Loucy (cell line): ENCODE data around the gene THAP7.

ENCODE experiments used
- H2AFZ ChIP-seq: fragments of 200-600 bp; sonication (generic); 2 replicates; pipeline ENCODE4 v1.6.0; 2016; ENCODE audit warnings: antibody characterized with exemption, mild to moderate bottlenecking, low read length, moderate library complexity
- H3F3A ChIP-seq: fragments of 200-600 bp; 2 replicates; pipeline ENCODE4 v1.6.0; 2016; ENCODE audit warnings: antibody characterized with exemption, low read depth, mild to moderate bottlenecking
- H3K27me3 ChIP-seq: fragments of 200-600 bp; sonication (generic); 2 replicates; pipeline ENCODE4 v1.6.1; 2014; ENCODE audit warnings: low read length, mild to moderate bottlenecking; ENCODE audit not compliant: insufficient read depth, poor library complexity, severe bottlenecking
- H3K36me3 ChIP-seq: fragments of 200-600 bp; sonication (generic); 2 replicates; pipeline ENCODE4 v1.6.1; 2016; ENCODE audit warnings: low read length; ENCODE audit not compliant: insufficient read depth
- H3K4me1 ChIP-seq: fragments of 200-600 bp; sonication (generic); 2 replicates; pipeline ENCODE4 v1.5.1; 2014; ENCODE audit warnings: low read length, mild to moderate bottlenecking; ENCODE audit not compliant: insufficient read depth, poor library complexity, severe bottlenecking
- H3K4me2 ChIP-seq: fragments of 200-600 bp; sonication (generic); 2 replicates; pipeline ENCODE4 v1.6.0; 2014; ENCODE audit warnings: antibody characterized with exemption, low read length, low read depth, mild to moderate bottlenecking; ENCODE audit not compliant: poor library complexity, severe bottlenecking
- H3K4me3 ChIP-seq: fragments of 200-600 bp; sonication (generic); 2 replicates; pipeline ENCODE4 v1.5.1; 2014; ENCODE audit warnings: low read length, mild to moderate bottlenecking, mixed read lengths; ENCODE audit not compliant: poor library complexity, severe bottlenecking
- H3K79me2 ChIP-seq: fragments of 200-600 bp; sonication (generic); 2 replicates; pipeline ENCODE4 v1.6.1; 2014; ENCODE audit warnings: low read length; ENCODE audit not compliant: insufficient read depth
- H3K9ac ChIP-seq: fragments of 200-600 bp; sonication (generic); 2 replicates; pipeline ENCODE4 v1.6.0; 2014; ENCODE audit warnings: mild to moderate bottlenecking, low read depth, low read length, moderate library complexity; ENCODE audit not compliant: poor library complexity, severe bottlenecking
- H3K9me2 ChIP-seq: fragments of 200-600 bp; sonication (generic); replicated peaks from 2 replicates; pipeline ENCODE4 v1.6.1; 2016; ENCODE audit warnings: low read depth, low read length, mixed read lengths
- H3K9me3 ChIP-seq: fragments of 200-600 bp; sonication (generic); 2 replicates; pipeline ENCODE4 v1.6.1; 2014; ENCODE audit warnings: mild to moderate bottlenecking, antibody characterized with exemption, low read length, low read depth; ENCODE audit not compliant: insufficient read depth
- H4K20me1 ChIP-seq: fragments of 200-600 bp; sonication (generic); 2 replicates; pipeline ENCODE4 v1.6.0; 2014; ENCODE audit warnings: antibody characterized with exemption, low read length, mild to moderate bottlenecking; ENCODE audit not compliant: insufficient read depth, poor library complexity, severe bottlenecking
- CTCF ChIP-seq: fragments of 200-600 bp; sonication (generic); conservative IDR thresholded peaks from 2 replicates; pipeline ENCODE4 v1.5.1; 2014; ENCODE audit warnings: mild to moderate bottlenecking, antibody characterized with exemption, low read length
- EZH2phosphoT487 ChIP-seq: fragments of 200-600 bp; IDR thresholded peaks from 2 replicates; pipeline ENCODE4 v1.6.1; 2018; ENCODE audit warnings: antibody characterized with exemption, mild to moderate bottlenecking, moderate library complexity, borderline replicate concordance

The THAP7 gene

DNA sequence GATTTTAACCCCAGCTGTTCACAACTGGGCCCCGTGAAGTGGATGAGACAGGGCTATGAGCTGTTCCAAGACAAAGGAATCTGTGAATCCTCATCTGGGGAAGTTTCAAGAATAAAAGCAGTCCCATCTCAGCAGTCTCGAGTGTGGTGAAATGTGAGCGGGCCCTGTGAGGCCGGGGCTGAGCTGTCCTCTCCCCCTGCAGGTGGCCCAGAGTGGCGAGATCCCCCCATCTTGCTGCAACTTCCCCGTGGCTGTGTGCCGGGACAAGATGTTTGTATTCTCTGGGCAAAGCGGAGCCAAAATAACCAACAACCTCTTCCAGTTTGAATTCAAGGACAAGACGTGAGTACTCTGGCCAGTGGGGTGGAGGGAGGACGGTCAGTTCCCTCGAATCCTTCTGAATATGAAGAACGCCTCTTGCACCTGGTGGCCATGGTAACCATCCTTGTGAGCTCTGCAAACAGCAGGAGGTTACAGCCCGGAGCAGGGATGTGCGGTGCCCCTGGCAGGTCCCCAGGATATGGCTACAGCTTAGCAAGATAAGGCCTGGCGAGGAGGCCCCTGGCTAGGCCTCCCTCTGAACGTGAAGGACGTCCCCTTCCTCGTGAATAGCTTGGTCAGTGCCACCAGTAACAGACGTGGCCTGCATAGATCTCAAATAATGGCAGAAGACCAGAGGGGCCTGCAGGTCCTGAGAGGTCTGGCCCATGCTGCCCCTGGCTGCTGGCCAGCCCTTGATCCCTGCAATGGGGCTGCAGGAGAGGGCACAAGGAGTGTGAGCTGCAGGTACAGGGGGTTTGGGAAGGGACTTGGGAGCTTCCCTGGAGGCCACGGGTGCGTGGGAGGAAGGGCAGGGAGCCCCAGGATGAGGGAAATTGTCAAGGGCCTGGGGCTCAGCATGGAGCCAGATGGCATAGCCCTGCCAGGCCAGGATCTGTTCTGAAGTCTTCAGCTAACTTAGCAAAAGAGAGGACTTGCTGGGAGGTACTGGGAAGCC, 11.4 kb downstream of the THAP7 start:
- no peaks in the 10 kb centered on the region for H3K27me3 ChIP-seq
- H3F3A ChIP-seq, result no peaks in the 10 kb centered on the region
- no peaks in the 10 kb centered on the region for H4K20me1 ChIP-seq
- H3K9me3 ChIP-seq, result no peaks in the 10 kb centered on the region
- no peak overlapping the region for H3K4me2 ChIP-seq
- peaks cover 8% of the 10 kb centered on the region for H3K4me1 ChIP-seq
- H3K79me2 ChIP-seq, result no peaks in the 10 kb centered on the region
- H3K36me3 ChIP-seq, result peaks cover 5% of the 10 kb centered on the region; the same call in 1 of the 2 replicates
- no peak overlapping the region for H3K4me3 ChIP-seq
- H3K9me2 ChIP-seq, result no peaks in the 10 kb centered on the region
- no peak overlapping the region for H2AFZ ChIP-seq
- no peak overlapping the region for H3K9ac ChIP-seq
- TF ChIP-seq EZH2phosphoT487 (no peak), CTCF (no peak)

DNA sequence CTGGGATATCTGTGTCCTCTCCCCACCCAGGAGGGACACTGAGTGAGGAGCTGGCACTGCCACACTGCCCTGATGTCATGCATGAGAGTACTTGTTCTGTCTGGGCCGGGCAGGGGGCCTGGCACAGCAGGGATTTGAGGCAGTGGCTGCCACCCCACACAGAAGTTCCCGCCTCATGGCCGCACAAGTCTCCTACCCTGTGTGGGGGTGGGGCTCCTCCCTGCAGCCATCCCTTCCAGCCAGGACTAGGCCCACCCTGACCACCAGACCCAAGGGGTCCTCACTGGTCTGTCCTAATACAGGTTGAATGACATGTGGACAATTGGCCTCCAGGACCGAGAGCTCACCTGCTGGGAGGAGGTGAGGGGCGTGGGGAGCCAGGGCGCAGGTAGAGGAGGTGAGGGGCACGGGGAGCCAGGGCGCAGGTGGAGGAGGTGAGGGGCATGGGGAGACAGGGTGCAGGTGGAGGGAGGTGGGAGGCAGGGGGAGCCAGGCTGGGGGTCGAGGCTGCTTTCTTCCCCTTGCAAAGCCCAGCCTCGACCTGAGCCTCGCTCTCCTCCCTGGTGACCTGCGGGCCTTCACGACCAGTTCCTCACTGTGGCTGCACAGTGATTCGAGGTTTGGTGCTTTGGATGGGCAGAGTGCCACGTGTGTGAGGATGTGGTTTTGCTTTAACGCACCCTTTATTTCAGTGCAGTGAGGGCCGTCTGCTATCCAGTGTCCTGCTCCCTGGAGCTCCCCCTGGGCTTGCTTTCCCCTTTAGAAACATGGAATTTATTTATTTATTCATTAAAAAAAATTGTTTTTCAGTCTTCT, 12.4 kb downstream of the THAP7 start:
- Histone ChIP-seq H2AFZ (no peak overlapping the region), H4K20me1 (no peaks in the 10 kb centered on the region), H3K36me3 (peaks cover 5% of the 10 kb centered on the region; the same call in 1 of the 2 replicates), H3K9me3 (no peaks in the 10 kb centered on the region), H3K27me3 (no peaks in the 10 kb centered on the region), H3K4me3 (no peak overlapping the region), H3K4me1 (peaks cover 8% of the 10 kb centered on the region), H3K4me2 (no peak overlapping the region), H3K79me2 (no peaks in the 10 kb centered on the region), H3K9ac (no peak overlapping the region), H3K9me2 (no peaks in the 10 kb centered on the region), H3F3A (no peaks in the 10 kb centered on the region)
- no peak for TF ChIP-seq CTCF
- no peak for TF ChIP-seq EZH2phosphoT487

DNA sequence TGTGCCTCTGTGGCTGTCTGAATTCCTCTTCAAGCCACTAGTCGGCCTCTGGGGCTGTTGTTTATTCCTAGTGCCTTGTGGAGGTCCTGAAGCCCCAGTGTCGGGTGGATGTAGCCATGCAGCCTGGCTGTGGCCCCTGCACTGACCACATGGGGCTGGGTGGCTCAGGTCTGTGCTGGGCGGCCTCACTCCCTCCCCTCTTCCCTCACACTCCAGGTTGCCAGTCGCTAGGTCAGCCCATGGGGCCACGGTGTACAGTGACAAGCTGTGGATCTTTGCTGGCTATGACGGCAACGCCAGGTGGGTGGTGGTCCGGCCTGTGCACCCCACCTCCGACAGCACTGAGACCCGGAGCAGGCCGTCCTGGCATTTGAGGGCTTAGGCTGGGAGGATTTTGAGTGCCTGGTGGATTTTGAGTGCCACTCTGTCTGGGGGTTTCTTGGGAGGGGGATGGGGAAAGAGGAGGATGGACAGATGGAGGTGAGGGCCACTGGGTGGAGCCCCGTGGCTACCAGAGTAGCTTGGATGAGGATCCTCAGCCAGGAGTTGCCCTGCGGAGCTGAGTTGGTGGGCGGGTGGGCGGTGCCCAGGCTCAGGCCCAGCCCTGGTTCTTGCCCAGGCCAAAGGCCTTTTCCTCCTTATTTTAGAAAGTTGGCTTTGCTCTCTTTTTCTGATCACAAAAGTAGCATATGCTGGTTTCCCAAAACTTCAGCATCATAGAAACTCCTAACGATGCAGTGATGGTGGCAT, 13.2 kb downstream of the THAP7 start:
- H3K36me3 ChIP-seq, result peaks cover 5% of the 10 kb centered on the region; the same call in 1 of the 2 replicates
- H3K27me3 ChIP-seq, result no peaks in the 10 kb centered on the region
- TF ChIP-seq EZH2phosphoT487 (no peak), CTCF (no peak)
- peaks cover 8% of the 10 kb centered on the region for H3K4me1 ChIP-seq
- H3K9me2 ChIP-seq, result no peaks in the 10 kb centered on the region
- no peaks in the 10 kb centered on the region for H3F3A ChIP-seq
- H3K9ac ChIP-seq, result no peak overlapping the region
- no peak overlapping the region for H3K4me2 ChIP-seq
- no peaks in the 10 kb centered on the region for H4K20me1 ChIP-seq
- H3K4me3 ChIP-seq, result no peak overlapping the region
- no peaks in the 10 kb centered on the region; the same call in 1 of the 2 replicates for H3K79me2 ChIP-seq
- H2AFZ ChIP-seq, result no peak overlapping the region
- no peaks in the 10 kb centered on the region for H3K9me3 ChIP-seq
